Measurements from ENCODE around the gene AP4M1.
"Not testable (repeated sequence)": the region's sequence is repeated elsewhere in the genome, so short reads cannot be mapped to it uniquely, and the experiment has no call there.

Gene AP4M1

GRCh38 chr7:100132697-100133151, 31.3 kb downstream of the AP4M1 start:
- DNase-seq: peak; percentile 77

GRCh38 chr7:100137851-100138760, 36.7 kb downstream of the AP4M1 start:
- DNase-seq: no peak

- DNase-seq: no peak
Measured at GRCh38 chr7:100141555-100141949, 40.1 kb downstream of the AP4M1 start.

GRCh38 chr7:100142461-100142860, 41.0 kb downstream of the AP4M1 start:
- no peak for DNase-seq

- not testable (repeated sequence) for DNase-seq
Measured at GRCh38 chr7:100146350-100146749, 44.9 kb downstream of the AP4M1 start.

- no peak for DNase-seq
Measured at GRCh38 chr7:100147278-100147677, 45.8 kb downstream of the AP4M1 start.

- no peak for DNase-seq
Measured at GRCh38 chr7:100148225-100148558, 46.7 kb downstream of the AP4M1 start.

- DNase-seq: peak; percentile 99
Measured at GRCh38 chr7:100148559-100149328, 47.3 kb downstream of the AP4M1 start, which contains the start of gene LAMTOR4. Gene LAMTOR4, plus strand, starts transcription at chr7:100148918. Its CDS starts 55 bp downstream, at chr7:100148973.

- DNase-seq: no peak
Measured at GRCh38 chr7:100152404-100152803, 51.0 kb downstream of the AP4M1 start.

- no peak for DNase-seq
Measured at GRCh38 chr7:100152937-100153666, 51.7 kb downstream of the AP4M1 start.

GRCh38 chr7:100153708-100154535, 52.5 kb downstream of the AP4M1 start:
- DNase-seq: no peak

GRCh38 chr7:100154651-100155491, 53.4 kb downstream of the AP4M1 start:
- DNase-seq: no peak

GRCh38 chr7:100155553-100156317, 54.3 kb downstream of the AP4M1 start:
- no peak for DNase-seq

GRCh38 chr7:100156331-100157068, 55.1 kb downstream of the AP4M1 start:
- peak; percentile 58 for DNase-seq

GRCh38 chr7:100157069-100157333, 55.6 kb downstream of the AP4M1 start:
- no peak for DNase-seq

GRCh38 chr7:100157334-100158228, 56.1 kb downstream of the AP4M1 start:
- no peak for DNase-seq

Data from CD4-positive, alpha-beta T cell treated with Interleukin-21 for 1 hour (primary cell).